H9 (cell line): ENCODE results near the gene R3HDM2. TPM values are rescaled to one million over a fixed set of nuclear protein-coding genes. Genes with fewer than 3 reads are reported as not detected.
"Not testable (repeated sequence)": the region's sequence is repeated elsewhere in the genome, so short reads cannot be mapped to it uniquely, and the experiment has no call there.

Source experiments
- DNase-seq: peaks from one replicate; pipeline ENCODE4 v3.0.0-alpha.2; 2017
- H2AFZ ChIP-seq: one replicate; pipeline ENCODE4 v1.6.1; 2013; ENCODE audit warnings: mild to moderate bottlenecking, low read length, control low read depth, moderate library complexity
- H2AK5ac ChIP-seq: 2 replicates; pipeline ENCODE4 v1.6.1; 2013; ENCODE audit warnings: low read length, control low read depth, mixed read lengths; ENCODE audit not compliant: insufficient read length
- H2BK120ac ChIP-seq: one replicate; pipeline ENCODE4 v1.6.1; 2013; ENCODE audit warnings: low read depth, mild to moderate bottlenecking, low read length, control low read depth, inconsistent platforms; ENCODE audit not compliant: poor library complexity, severe bottlenecking
- H2BK12ac ChIP-seq: 2 replicates; pipeline ENCODE4 v1.6.1; 2013; ENCODE audit warnings: low read length, control low read depth, mixed read lengths, low read depth; ENCODE audit not compliant: insufficient read length
- H2BK15ac ChIP-seq: 2 replicates; pipeline ENCODE4 v1.6.1; 2013; ENCODE audit warnings: low read depth, low read length, control low read depth
- H2BK20ac ChIP-seq: one replicate; pipeline ENCODE4 v1.6.1; 2013; ENCODE audit warnings: low read depth, mild to moderate bottlenecking, low read length, control low read depth, inconsistent platforms; ENCODE audit not compliant: poor library complexity, severe bottlenecking
- H2BK5ac ChIP-seq: 2 replicates; pipeline ENCODE4 v1.6.1; 2013; ENCODE audit warnings: low read length, control low read depth, mixed read lengths; ENCODE audit not compliant: insufficient read length
- H3K14ac ChIP-seq: 2 replicates; pipeline ENCODE4 v1.6.1; 2013; ENCODE audit warnings: low read length, control low read depth; ENCODE audit not compliant: insufficient read depth
- H3K18ac ChIP-seq: 2 replicates; pipeline ENCODE4 v1.6.1; 2013; ENCODE audit warnings: low read depth, mild to moderate bottlenecking, mixed read lengths, low read length, control low read depth; ENCODE audit not compliant: insufficient read length
- H3K23ac ChIP-seq: 2 replicates; pipeline ENCODE4 v1.6.1; 2013; ENCODE audit warnings: low read length, control low read depth, mixed read lengths, low read depth; ENCODE audit not compliant: insufficient read length
- H3K23me2 ChIP-seq: 2 replicates; pipeline ENCODE4 v1.6.1; 2013; ENCODE audit warnings: low read depth, mild to moderate bottlenecking, mixed read lengths, low read length, control low read depth; ENCODE audit not compliant: insufficient read length, poor library complexity, severe bottlenecking
- H3K27ac ChIP-seq: 2 replicates; pipeline ENCODE4 v1.5.1; 2013; ENCODE audit warnings: low read length, control low read depth, mixed read lengths, low read depth; ENCODE audit not compliant: insufficient read length
- H3K27me3 ChIP-seq: 2 replicates; pipeline ENCODE4 v1.6.1; 2013; ENCODE audit warnings: low read length, control low read depth, inconsistent platforms; ENCODE audit not compliant: insufficient read depth
- H3K4ac ChIP-seq: 2 replicates; pipeline ENCODE4 v1.6.1; 2013; ENCODE audit warnings: low read depth, mild to moderate bottlenecking, control low read depth, inconsistent platforms, low read length, moderate library complexity
- H3K4me1 ChIP-seq: 2 replicates; pipeline ENCODE4 v1.6.1; 2013; ENCODE audit warnings: low read length, control low read depth, inconsistent platforms; ENCODE audit not compliant: insufficient read depth
- H3K4me2 ChIP-seq: 2 replicates; pipeline ENCODE4 v1.6.1; 2013; ENCODE audit warnings: low read length, control low read depth, mixed read lengths; ENCODE audit not compliant: insufficient read length, insufficient read depth
- H3K56ac ChIP-seq: 2 replicates; pipeline ENCODE4 v1.6.1; 2013; ENCODE audit warnings: low read depth, mild to moderate bottlenecking, mixed read lengths, low read length, control low read depth; ENCODE audit not compliant: insufficient read length
- H3K79me1 ChIP-seq: 2 replicates; pipeline ENCODE4 v1.6.1; 2013; ENCODE audit warnings: low read depth, mild to moderate bottlenecking, moderate library complexity, low read length, control low read depth, inconsistent platforms; ENCODE audit not compliant: insufficient read depth, poor library complexity, severe bottlenecking
- H3K79me2 ChIP-seq: 2 replicates; pipeline ENCODE4 v1.6.1; 2013; ENCODE audit warnings: low read length, control low read depth, inconsistent platforms; ENCODE audit not compliant: insufficient read depth
- H3K9ac ChIP-seq: 2 replicates; pipeline ENCODE4 v1.6.1; 2013; ENCODE audit warnings: low read length, control low read depth, mixed read lengths; ENCODE audit not compliant: insufficient read length; ENCODE audit errors: extremely low read depth
- H3K9me3 ChIP-seq: one replicate; pipeline ENCODE4 v1.6.1; 2013; ENCODE audit warnings: low read depth, low read length, inconsistent platforms; ENCODE audit not compliant: control insufficient read depth
- H3T11ph ChIP-seq: one replicate; pipeline ENCODE4 v1.6.1; 2013; ENCODE audit warnings: mild to moderate bottlenecking, low read length, control low read depth, inconsistent platforms
- H4K20me1 ChIP-seq: one replicate; pipeline ENCODE4 v1.6.1; 2013; ENCODE audit not compliant: control insufficient read depth, insufficient read length, insufficient read depth
- H4K5ac ChIP-seq: 2 replicates; pipeline ENCODE4 v1.6.1; 2013; ENCODE audit warnings: low read depth, mild to moderate bottlenecking, mixed read lengths, low read length, control low read depth; ENCODE audit not compliant: insufficient read length
- H4K8ac ChIP-seq: replicated peaks from 2 replicates; pipeline ENCODE4 v1.6.1; 2013; ENCODE audit warnings: low read length, control low read depth, mixed read lengths, low read depth; ENCODE audit not compliant: insufficient read length
- H4K91ac ChIP-seq: 2 replicates; pipeline ENCODE4 v1.6.1; 2013; ENCODE audit warnings: low read depth, mild to moderate bottlenecking, moderate library complexity, mixed read lengths, low read length, control low read depth; ENCODE audit not compliant: insufficient read length
- H3K27ac Mint-ChIP-seq, 3 experiments: 2 replicates in 2 of 3; 3 replicates in 1 of 3; pipeline ENCODE4 v1.8.0; 2020 to 2021; ENCODE audit warnings: mixed read lengths in 3 of 3, mild to moderate bottlenecking in 1 of 3, moderate library complexity in 1 of 3
- H3K27me3 Mint-ChIP-seq: 2 replicates; pipeline ENCODE4 v1.8.0; 2021; ENCODE audit warnings: low read depth, mild to moderate bottlenecking, moderate library complexity, mixed read lengths
- H3K36me3 Mint-ChIP-seq, 3 experiments: 2 replicates in 2 of 3; 3 replicates in 1 of 3; pipeline ENCODE4 v1.8.0; 2020 to 2021; ENCODE audit warnings: low read depth in 3 of 3, mixed read lengths in 3 of 3; ENCODE audit not compliant: insufficient read depth in 1 of 3
- H3K4me1 Mint-ChIP-seq, 2 experiments: 2 replicates each; pipeline ENCODE4 v1.8.0; 2020; ENCODE audit warnings: mixed read lengths in 2 of 2
- H3K4me3 Mint-ChIP-seq, 2 experiments: 2 replicates in 1 of 2; 3 replicates in 1 of 2; pipeline ENCODE4 v1.8.0; 2020 to 2021; ENCODE audit warnings: mild to moderate bottlenecking in 2 of 2, mixed read lengths in 2 of 2, moderate library complexity in 1 of 2
- H3K9me3 Mint-ChIP-seq, 2 experiments: 2 replicates in 1 of 2; 3 replicates in 1 of 2; pipeline ENCODE4 v1.8.0; 2020; ENCODE audit warnings: mild to moderate bottlenecking in 2 of 2, mixed read lengths in 2 of 2, moderate library complexity in 1 of 2
- CTCF ChIP-seq: fragments of 200-600 bp; sonication (generic); conservative IDR thresholded peaks from 3 replicates; pipeline ENCODE4 v1.8.0; 2021; ENCODE audit warnings: antibody characterized with exemption, mild to moderate bottlenecking
- WGBS: extraction: QIAGEN DNeasy Blood & Tissue Kit; methylation state at CpG from one replicate; pipeline ENCODE4 v1.1.7; 2013; ENCODE audit warnings: missing lambda C conversion rate, low lambda C conversion rate, mixed read lengths; ENCODE audit not compliant: insufficient read length; ENCODE audit errors: extremely low coverage; 5-methylcytosine and 5-hydroxymethylcytosine counted together
- total RNA-seq: library from RNA; stranded (reverse); gene quantifications from 2 replicates; pipeline ENCODE4 v1.2.1, GENCODE V29; 2021

Gene R3HDM2
- total RNA-seq, 1 experiment from 2014 or later = 43.9 TPM

GRCh38 chr12:57444744-57445143 lies 13.9 kb upstream of the R3HDM2 start:
- Histone ChIP-seq H2BK15ac (no peak overlapping the region), H3K14ac (no peak overlapping the region), H4K5ac (no peak overlapping the region), H3K23me2 (no peaks in the 10 kb centered on the region), H2BK12ac (no peak overlapping the region), H3K79me2 (no peaks in the 10 kb centered on the region), H3K79me1 (no peaks in the 10 kb centered on the region), H3K4me2 (no peak overlapping the region), H2BK5ac (no peak overlapping the region), H3K9ac (no peak overlapping the region), H2BK120ac (no peak overlapping the region), H3T11ph (no peak overlapping the region), H2AFZ (no peak overlapping the region), H3K9me3 (no peaks in the 10 kb centered on the region), H4K8ac (no peak overlapping the region), H3K4me1 (no peaks in the 10 kb centered on the region), H3K4ac (no peak overlapping the region), H2AK5ac (no peak overlapping the region), H3K56ac (no peak overlapping the region), H3K27me3 (no peaks in the 10 kb centered on the region), H4K20me1 (no peaks in the 10 kb centered on the region), H3K27ac (no peak overlapping the region), H2BK20ac (no peak overlapping the region), H4K91ac (no peak overlapping the region), H3K18ac (no peak overlapping the region), H3K23ac (no peak overlapping the region)
- Mint-ChIP-seq H3K4me1 (no peaks in the 10 kb centered on the region), H3K4me3 (no peak overlapping the region), H3K9me3 (peaks cover 9 to 13% of the 10 kb centered on the region in 2 experiments), H3K36me3 (peaks cover 2 to 8% (median 6%) of the 10 kb centered on the region in 3 experiments; a peak in 4 of 7 replicates), H3K27me3 (0 out of 2 replicates have a peak, but pooled peaks cover 4% of the 10 kb centered on the region), H3K27ac (no peak overlapping the region)
- no peak for DNase-seq
- no CpG with 5 or more reads among the region's 5 CpGs for WGBS
- no peak for TF ChIP-seq CTCF

DNA sequence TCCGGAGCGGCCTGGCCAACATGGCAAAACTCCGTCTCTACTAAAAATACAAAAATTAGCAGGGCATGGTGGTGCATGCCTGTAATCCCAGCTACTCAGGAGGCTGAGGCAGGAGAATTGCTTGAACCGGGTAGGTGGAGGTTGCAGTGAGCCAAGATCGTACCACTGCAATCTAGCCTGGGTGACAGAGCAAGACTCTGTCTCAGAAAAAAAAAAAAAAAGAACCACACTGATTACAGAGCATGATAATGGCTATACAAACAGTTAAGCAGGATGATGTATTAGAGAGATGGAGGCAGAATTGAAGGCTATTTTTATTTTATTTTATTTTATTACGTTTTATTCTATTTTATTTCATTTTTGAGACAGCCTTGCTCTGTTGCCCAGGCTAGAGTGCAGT lies 13.5 kb upstream of the R3HDM2 start:
- not testable (repeated sequence) for H4K20me1 ChIP-seq

More for the DNA sequence above, 13.5 kb upstream of the R3HDM2 start:
- H3K4me1 ChIP-seq, H4K8ac ChIP-seq, H3K56ac ChIP-seq, H3T11ph ChIP-seq, H3K23ac ChIP-seq, H3K9me3 ChIP-seq, H3K79me1 ChIP-seq, H3K14ac ChIP-seq, H3K9ac ChIP-seq, H2BK12ac ChIP-seq, H4K5ac ChIP-seq, H3K18ac ChIP-seq, H3K27me3 ChIP-seq, H2AK5ac ChIP-seq, H3K4me1 Mint-ChIP-seq, DNase-seq, H3K4me3 Mint-ChIP-seq, H3K27ac ChIP-seq, H2BK5ac ChIP-seq, H3K4ac ChIP-seq, H3K4me2 ChIP-seq, H2AFZ ChIP-seq, H4K91ac ChIP-seq, H2BK120ac ChIP-seq, H3K36me3 Mint-ChIP-seq, H3K27ac Mint-ChIP-seq, H3K23me2 ChIP-seq, H2BK15ac ChIP-seq, H3K79me2 ChIP-seq, H3K27me3 Mint-ChIP-seq, H2BK20ac ChIP-seq: not testable (repeated sequence)
- H3K9me3 Mint-ChIP-seq = peaks cover 9 to 13% of the 10 kb centered on the region in 2 experiments
- no CpG with 5 or more reads among the region's 6 CpGs for WGBS
